SU-DHL-6 (cell line): Measurements from ENCODE around the gene MPP1.

ENCODE experiments used
- CTCF ChIP-seq: fragments of 200-600 bp; sonication (generic); IDR thresholded peaks from one replicate; pipeline ENCODE4 v1.5.1; 2017; ENCODE audit warnings: antibody characterized with exemption, mild to moderate bottlenecking, low read length, moderate library complexity; ENCODE audit not compliant: insufficient read depth, poor library complexity, severe bottlenecking
- EZH2phosphoT487 ChIP-seq: fragments of 200-600 bp; sonication (generic), shearing (Covaris generic); conservative IDR thresholded peaks from 2 replicates; pipeline ENCODE4 v1.6.1; 2018; ENCODE audit warnings: mild to moderate bottlenecking, antibody characterized with exemption, low read length, moderate library complexity, mixed read lengths

- TF ChIP-seq CTCF, result no peak
- TF ChIP-seq EZH2phosphoT487, result no peak
Observed at GRCh38 chrX:154802947-154803346, 2.3 kb downstream of the MPP1 start.
